Panc1 (cell line): Measurements from ENCODE around the gene NECTIN1. TPM values are rescaled to one million over a fixed set of nuclear protein-coding genes. Genes with fewer than 3 reads are reported as not detected.

ENCODE experiments used
- ATAC-seq: fragments of 200-7000 bp; cut with Tn5 transposase; 2 replicates; pipeline ENCODE4 v1.9.1; 2020; ENCODE audit warnings: mild to moderate bottlenecking, moderate library complexity
- BruUV-seq: library from RNA; stranded (reverse); fragments of 400-500 nt; replicated peaks from 2 replicates; lab custom pipeline; 2021; lab: Mats Ljungman, UMichigan
- CTCF ChIA-PET: fragments of 300-600 bp; sonication (Branson Sonifier 250); formaldehyde crosslinking; loops from one replicate; lab custom pipeline; 2022; ENCODE audit warnings: antibody characterized with exemption; lab: Charles Lee
- POLR2A ChIA-PET: fragments of 300-600 bp; sonication (Branson Sonifier 250); formaldehyde crosslinking; loops from one replicate; lab custom pipeline; 2022; ENCODE audit warnings: antibody characterized with exemption; lab: Charles Lee
- DNase-seq: peaks from one replicate; pipeline ENCODE4 v3.0.0-alpha.2; 2010; ENCODE audit warnings: low read depth, low spot score
- H3K27ac ChIP-seq: 2 replicates; pipeline ENCODE4 v1.5.1; 2011; ENCODE audit warnings: mild to moderate bottlenecking, low read length, inconsistent platforms
- H3K27me3 ChIP-seq: fragments of 200-500 bp; sonication (Bioruptor generic); 2 replicates; pipeline ENCODE4 v1.6.0; 2014; ENCODE audit warnings: low read length, inconsistent platforms; ENCODE audit not compliant: control insufficient read depth, insufficient read depth
- H3K36me3 ChIP-seq: fragments of 200-500 bp; sonication (Bioruptor generic); 2 replicates; pipeline ENCODE4 v1.5.1; 2014; ENCODE audit warnings: inconsistent platforms, mild to moderate bottlenecking, low read length, moderate library complexity; ENCODE audit not compliant: control insufficient read depth, insufficient read depth
- H3K4me1 ChIP-seq: 2 replicates; pipeline ENCODE4 v1.5.1; 2011; ENCODE audit warnings: inconsistent platforms, mild to moderate bottlenecking, low read length, moderate library complexity; ENCODE audit not compliant: control insufficient read depth, insufficient read depth
- H3K4me3 ChIP-seq, 2 experiments: 2 replicates each; pipeline ENCODE4 v1.5.1; 2011 to 2012; ENCODE audit warnings: low read depth in 2 of 2, low read length in 2 of 2, mild to moderate bottlenecking in 2 of 2, inconsistent platforms in 1 of 2, moderate library complexity in 1 of 2
- H3K9me3 ChIP-seq: fragments of 200-500 bp; sonication (Bioruptor generic); 2 replicates; pipeline ENCODE4 v1.5.1; 2014; ENCODE audit warnings: low read depth, mild to moderate bottlenecking, inconsistent platforms, low read length, moderate library complexity; ENCODE audit not compliant: control insufficient read depth, insufficient read depth
- POLR2AphosphoS5 ChIP-seq: IDR thresholded peaks from 2 replicates; pipeline ENCODE4 v1.6.1; 2012; ENCODE audit warnings: mild to moderate bottlenecking, low read depth, low read length, moderate library complexity
- SIN3A ChIP-seq: IDR thresholded peaks from 2 replicates; pipeline ENCODE4 v1.6.1; 2012; ENCODE audit warnings: low read depth, mild to moderate bottlenecking, low read length, moderate library complexity, borderline replicate concordance; ENCODE audit not compliant: insufficient read depth
- TCF7L2 ChIP-seq: IDR thresholded peaks from 2 replicates; pipeline ENCODE4 v1.6.1; 2011; ENCODE audit warnings: mild to moderate bottlenecking, low read depth, low read length, inconsistent platforms
- in situ Hi-C: cut with HindIII; loops from 2 replicates; pipeline ENCODE4 v1.10.0; 2016; ENCODE audit warnings: low sequenced_read_pairs, low pct_unique_long_range_greater_than_20kb
- intact Hi-C: fragments of 100-400 bp; cut with micrococcal nuclease; formaldehyde crosslinking; loops from one replicate; pipeline ENCODE4 v1.10.0; 2022; ENCODE audit not compliant: unreplicated experiment
- total RNA-seq: library from RNA; stranded (reverse); gene quantifications from one replicate; pipeline ENCODE4 v1.2.1, GENCODE V29; 2021; ENCODE audit not compliant: unreplicated experiment
- TF ChIP-seq, protein P1 (sequence below): fragments of 450-650 bp; IDR thresholded peaks from 2 replicates; pipeline ENCODE4 v1.5.1; 2017; ENCODE audit warnings: mild to moderate bottlenecking
- TF ChIP-seq, protein P2 (sequence below), 2 experiments: IDR thresholded peaks; 2 replicates each; pipeline ENCODE4 v1.6.1; 2011 to 2012; ENCODE audit warnings: low read depth in 2 of 2, control low read depth in 1 of 2, low read length in 1 of 2, mild to moderate bottlenecking in 1 of 2, moderate library complexity in 1 of 2; ENCODE audit not compliant: insufficient read depth in 1 of 2

NECTIN1 gene
- total RNA-seq, 1 experiment from 2014 or later: 14.6 TPM

DNA sequence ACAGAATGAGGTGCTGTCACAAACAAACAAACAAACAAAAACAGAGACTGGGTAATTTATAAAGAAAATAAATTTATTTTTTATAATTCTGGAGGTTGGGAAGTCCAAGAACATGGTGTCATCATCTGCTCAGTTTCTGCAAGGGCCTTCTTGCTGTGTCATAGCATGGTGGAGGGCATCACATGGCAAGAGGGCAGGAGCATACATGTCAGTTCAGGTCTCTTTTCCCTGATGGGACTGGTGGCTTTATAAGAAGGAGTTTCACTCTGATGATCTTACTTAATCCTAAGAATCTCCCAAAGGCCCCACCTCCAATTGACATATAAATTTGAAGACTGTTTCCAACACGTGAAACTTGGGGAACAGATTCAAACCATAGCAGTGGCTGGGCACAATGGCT lies 135.7 kb downstream of the NECTIN1 start:
- DNase-seq: no peak

DNA sequence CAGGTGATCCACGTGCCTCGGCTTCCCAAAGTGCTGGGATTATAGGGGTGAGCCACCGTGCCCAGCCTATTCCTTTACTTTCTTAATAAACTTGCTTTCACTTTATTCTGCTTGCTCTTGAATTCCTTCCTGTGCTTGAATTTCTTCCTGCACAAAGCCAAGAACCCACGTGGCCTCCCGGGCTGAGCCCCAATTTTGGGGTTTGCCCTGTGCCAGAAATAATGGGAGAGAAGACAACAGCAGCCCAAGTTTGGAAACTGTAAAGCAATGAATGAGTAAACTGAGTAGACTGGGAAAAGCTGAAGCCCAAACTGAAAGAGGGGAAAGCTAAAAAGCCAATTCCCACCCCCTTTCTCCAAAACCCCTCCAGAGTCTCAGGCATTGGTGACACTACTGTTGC lies 136.4 kb downstream of the NECTIN1 start:
- Histone ChIP-seq H3K27ac (no peak overlapping the region), H3K27me3 (peaks cover 3% of the 10 kb centered on the region; the same call in 1 of the 2 replicates), H3K4me3 (no peak overlapping the region), H3K9me3 (no peaks in the 10 kb centered on the region), H3K36me3 (no peaks in the 10 kb centered on the region), H3K4me1 (no peaks in the 10 kb centered on the region)
- intact Hi-C loops (no loop called here), in situ Hi-C loops (no loop called here)
- TF ChIP-seq TCF7L2 (no peak), SIN3A (no peak), POLR2AphosphoS5 (no peak)
- TF ChIP-seq, protein P1, sequence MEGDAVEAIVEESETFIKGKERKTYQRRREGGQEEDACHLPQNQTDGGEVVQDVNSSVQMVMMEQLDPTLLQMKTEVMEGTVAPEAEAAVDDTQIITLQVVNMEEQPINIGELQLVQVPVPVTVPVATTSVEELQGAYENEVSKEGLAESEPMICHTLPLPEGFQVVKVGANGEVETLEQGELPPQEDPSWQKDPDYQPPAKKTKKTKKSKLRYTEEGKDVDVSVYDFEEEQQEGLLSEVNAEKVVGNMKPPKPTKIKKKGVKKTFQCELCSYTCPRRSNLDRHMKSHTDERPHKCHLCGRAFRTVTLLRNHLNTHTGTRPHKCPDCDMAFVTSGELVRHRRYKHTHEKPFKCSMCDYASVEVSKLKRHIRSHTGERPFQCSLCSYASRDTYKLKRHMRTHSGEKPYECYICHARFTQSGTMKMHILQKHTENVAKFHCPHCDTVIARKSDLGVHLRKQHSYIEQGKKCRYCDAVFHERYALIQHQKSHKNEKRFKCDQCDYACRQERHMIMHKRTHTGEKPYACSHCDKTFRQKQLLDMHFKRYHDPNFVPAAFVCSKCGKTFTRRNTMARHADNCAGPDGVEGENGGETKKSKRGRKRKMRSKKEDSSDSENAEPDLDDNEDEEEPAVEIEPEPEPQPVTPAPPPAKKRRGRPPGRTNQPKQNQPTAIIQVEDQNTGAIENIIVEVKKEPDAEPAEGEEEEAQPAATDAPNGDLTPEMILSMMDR: no peak
- TF ChIP-seq, protein P2, sequence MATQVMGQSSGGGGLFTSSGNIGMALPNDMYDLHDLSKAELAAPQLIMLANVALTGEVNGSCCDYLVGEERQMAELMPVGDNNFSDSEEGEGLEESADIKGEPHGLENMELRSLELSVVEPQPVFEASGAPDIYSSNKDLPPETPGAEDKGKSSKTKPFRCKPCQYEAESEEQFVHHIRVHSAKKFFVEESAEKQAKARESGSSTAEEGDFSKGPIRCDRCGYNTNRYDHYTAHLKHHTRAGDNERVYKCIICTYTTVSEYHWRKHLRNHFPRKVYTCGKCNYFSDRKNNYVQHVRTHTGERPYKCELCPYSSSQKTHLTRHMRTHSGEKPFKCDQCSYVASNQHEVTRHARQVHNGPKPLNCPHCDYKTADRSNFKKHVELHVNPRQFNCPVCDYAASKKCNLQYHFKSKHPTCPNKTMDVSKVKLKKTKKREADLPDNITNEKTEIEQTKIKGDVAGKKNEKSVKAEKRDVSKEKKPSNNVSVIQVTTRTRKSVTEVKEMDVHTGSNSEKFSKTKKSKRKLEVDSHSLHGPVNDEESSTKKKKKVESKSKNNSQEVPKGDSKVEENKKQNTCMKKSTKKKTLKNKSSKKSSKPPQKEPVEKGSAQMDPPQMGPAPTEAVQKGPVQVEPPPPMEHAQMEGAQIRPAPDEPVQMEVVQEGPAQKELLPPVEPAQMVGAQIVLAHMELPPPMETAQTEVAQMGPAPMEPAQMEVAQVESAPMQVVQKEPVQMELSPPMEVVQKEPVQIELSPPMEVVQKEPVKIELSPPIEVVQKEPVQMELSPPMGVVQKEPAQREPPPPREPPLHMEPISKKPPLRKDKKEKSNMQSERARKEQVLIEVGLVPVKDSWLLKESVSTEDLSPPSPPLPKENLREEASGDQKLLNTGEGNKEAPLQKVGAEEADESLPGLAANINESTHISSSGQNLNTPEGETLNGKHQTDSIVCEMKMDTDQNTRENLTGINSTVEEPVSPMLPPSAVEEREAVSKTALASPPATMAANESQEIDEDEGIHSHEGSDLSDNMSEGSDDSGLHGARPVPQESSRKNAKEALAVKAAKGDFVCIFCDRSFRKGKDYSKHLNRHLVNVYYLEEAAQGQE (IDR thresholded peaks at IDR 0.05; ENCODE audit: insufficient read depth in 1 of 2, low read depth in 2 of 2, low read length in 1 of 2): no peak
- POLR2A ChIA-PET: interaction anchor here (0.7 kb wide), 1 partner anchor 1241 kb away, joined by 6 read pairs; no protein-coding TSS in a partner anchor
- no TSS peak for BruUV-seq
- CTCF ChIA-PET: no interaction called here
- ATAC-seq: no peak
- no peak for DNase-seq

More for the DNA sequence above, 135.7 kb downstream of the NECTIN1 start:
- ATAC-seq: no peak
- no peak overlapping the region for H3K27ac ChIP-seq
- peaks cover 3% of the 10 kb centered on the region; the same call in 1 of the 2 replicates for H3K27me3 ChIP-seq
- in situ Hi-C loops (no loop called here), intact Hi-C loops (no loop called here)
- CTCF ChIA-PET: no interaction called here
- no peaks in the 10 kb centered on the region for H3K4me1 ChIP-seq
- POLR2A ChIA-PET: no interaction called here
- no peaks in the 10 kb centered on the region for H3K36me3 ChIP-seq
- TF ChIP-seq, protein P2 (IDR thresholded peaks at IDR 0.05; ENCODE audit: insufficient read depth in 1 of 2, low read depth in 2 of 2, low read length in 1 of 2): no peak
- TF ChIP-seq SIN3A: no peak
- TF ChIP-seq POLR2AphosphoS5: no peak
- TF ChIP-seq, protein P1: no peak
- TF ChIP-seq TCF7L2: no peak
- no peaks in the 10 kb centered on the region for H3K9me3 ChIP-seq
- BruUV-seq: no TSS peak
- no peak overlapping the region for H3K4me3 ChIP-seq
